Forelimb muscle (tissue), 1 donor: ENCODE data around the gene BRCA1. TPM values are rescaled to one million over a fixed set of nuclear protein-coding genes. Genes with fewer than 3 reads are reported as not detected.
"Not testable (repeated sequence)": the region's sequence is repeated elsewhere in the genome, so short reads cannot be mapped to it uniquely, and the experiment has no call there.

Experiments
- DNase-seq: peaks from one replicate; pipeline ENCODE4 v3.0.0-alpha.2; 2013; ENCODE audit warnings: low read depth
- polyA plus RNA-seq: library from polyadenylated mRNA; unstranded; fragments of 120-200 nt; gene quantifications from one replicate; pipeline ENCODE4 v1.2.1, GENCODE V29; 2013; ENCODE audit not compliant: insufficient read length

The BRCA1 gene
- polyA plus RNA-seq, 1 donor: 8.9 TPM

- no peak for DNase-seq
Measured at GRCh38 chr17:43003542-43004172, 121.5 kb downstream of the BRCA1 start.

GRCh38 chr17:43000894-43001293, 124.3 kb downstream of the BRCA1 start:
- DNase-seq: not testable (repeated sequence)

GRCh38 chr17:42999003-42999525, 126.1 kb downstream of the BRCA1 start:
- DNase-seq: no peak

GRCh38 chr17:42997984-42998938, 126.9 kb downstream of the BRCA1 start, which contains the start of gene RPL27:
Gene RPL27, plus strand, starts transcription at chr17:42998419. Its CDS starts 332 bp downstream, at chr17:42998751.
- DNase-seq: peak; percentile 99

GRCh38 chr17:42997390-42997983, 127.7 kb downstream of the BRCA1 start:
- DNase-seq: no peak

Other genes with a start within 250 kb of the BRCA1 start
- gene G6PC1, start 224.6 kb downstream of the BRCA1 start, polyA plus RNA-seq: not detected
- 61.8 TPM for gene AARSD1, start 160.9 kb downstream of the BRCA1 start, polyA plus RNA-seq
- gene PTGES3L, start 145.3 kb downstream of the BRCA1 start, polyA plus RNA-seq: 88.8 TPM
- gene RUNDC1, start 144.8 kb downstream of the BRCA1 start, polyA plus RNA-seq: 8.1 TPM
- gene RPL27, start 126.9 kb downstream of the BRCA1 start, polyA plus RNA-seq: 2,614 TPM
- 3.4 TPM for gene IFI35, start 118.6 kb downstream of the BRCA1 start, polyA plus RNA-seq
- gene VAT1, start 103.0 kb downstream of the BRCA1 start, polyA plus RNA-seq: 59.9 TPM
- 0.49 TPM for gene RND2, start 100.1 kb downstream of the BRCA1 start, polyA plus RNA-seq
- 57.5 TPM for gene NBR1, start 45.9 kb upstream of the BRCA1 start, polyA plus RNA-seq
- 8.8 TPM for gene TMEM106A, start 86.5 kb upstream of the BRCA1 start, polyA plus RNA-seq
- gene CCDC200, start 103.3 kb upstream of the BRCA1 start, polyA plus RNA-seq: 10.0 TPM
- gene RNU2-1, start 108.6 kb upstream of the BRCA1 start, polyA plus RNA-seq: not detected